ENCODE measurements around the gene SLC4A7.
A peak's percentile ranks its signal among the peaks of the same experiment; 100 is the strongest.
"Not testable (repeated sequence)": the region's sequence is repeated elsewhere in the genome, so short reads cannot be mapped to it uniquely, and the experiment has no call there.

The SLC4A7 gene

DNA sequence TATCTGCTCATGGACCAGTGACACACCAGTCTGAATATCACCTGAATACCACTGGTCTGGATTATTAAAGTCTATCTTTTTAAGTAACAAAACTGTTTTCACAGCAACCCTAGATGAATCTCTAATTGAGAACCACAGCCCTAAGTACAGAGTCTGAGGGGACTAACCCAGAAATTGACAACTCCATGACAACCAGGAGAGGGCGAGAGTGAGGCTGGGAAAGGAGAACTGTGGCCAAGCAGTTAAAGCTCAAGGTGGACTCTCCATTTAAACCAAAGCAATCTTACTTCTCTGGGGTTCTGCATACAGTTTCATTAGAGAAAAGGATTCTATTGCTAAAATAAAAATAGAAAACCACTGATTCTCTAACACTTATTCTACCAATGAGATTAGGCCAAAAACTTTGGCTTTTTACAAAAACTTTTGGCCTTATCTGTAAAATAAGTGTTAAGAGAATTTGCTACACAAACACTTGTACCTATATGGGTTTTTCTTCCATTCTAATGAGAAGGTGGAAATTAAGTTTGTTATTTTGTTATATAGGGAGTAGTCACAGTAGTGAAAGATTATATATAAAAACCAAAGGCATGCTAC, 126.4 kb downstream of the SLC4A7 start:
- peak; percentile 47 for DNase-seq

DNA sequence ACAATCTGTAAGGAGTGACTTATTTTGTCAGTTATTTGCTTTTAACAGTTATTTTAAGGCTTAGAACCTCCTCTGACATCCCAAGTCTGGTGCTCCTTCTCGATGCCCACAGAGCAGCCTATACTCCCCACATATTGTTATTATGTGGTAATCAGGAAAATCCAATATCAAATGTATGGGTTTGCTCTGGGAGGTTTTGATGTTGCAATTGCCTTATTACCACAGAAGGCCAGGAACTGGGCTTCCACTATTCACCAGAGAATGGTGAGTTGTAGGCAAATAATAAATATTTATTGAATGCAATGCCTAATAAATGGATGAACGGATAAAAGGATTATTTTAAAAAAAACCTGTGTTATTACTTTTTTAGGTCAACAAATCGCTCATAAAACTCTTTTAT, 127.2 kb downstream of the SLC4A7 start:
- no peak for DNase-seq

DNA sequence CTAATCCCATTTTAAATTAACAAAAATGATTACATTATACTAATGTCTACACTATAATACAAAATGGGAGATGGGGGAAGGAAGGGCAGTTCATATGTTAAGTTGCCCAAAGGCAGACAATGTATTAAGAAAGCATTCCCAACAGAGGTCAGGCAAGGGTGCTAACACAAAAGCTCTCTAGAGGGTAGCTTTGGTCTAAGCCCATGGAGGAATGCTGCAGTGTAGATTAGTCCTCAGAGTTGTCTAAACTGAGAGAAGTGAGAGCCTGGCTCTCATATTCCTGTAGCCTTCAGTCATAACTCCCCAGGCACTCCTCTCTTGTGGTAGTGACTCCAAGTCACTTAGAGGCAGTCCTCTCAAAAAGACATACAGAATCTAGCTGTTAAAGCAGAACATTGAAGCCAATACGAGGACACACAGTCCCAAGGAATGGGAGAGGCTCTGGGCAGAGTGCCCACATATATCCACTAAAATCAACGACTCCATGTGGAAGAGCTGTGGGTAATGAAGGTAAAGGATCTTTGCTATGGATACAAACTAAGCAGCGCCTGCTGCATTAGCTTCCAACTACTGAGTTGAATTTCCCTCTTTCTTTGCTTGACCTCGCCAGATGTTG, 129.5 kb downstream of the SLC4A7 start:
- no peak for DNase-seq

DNA sequence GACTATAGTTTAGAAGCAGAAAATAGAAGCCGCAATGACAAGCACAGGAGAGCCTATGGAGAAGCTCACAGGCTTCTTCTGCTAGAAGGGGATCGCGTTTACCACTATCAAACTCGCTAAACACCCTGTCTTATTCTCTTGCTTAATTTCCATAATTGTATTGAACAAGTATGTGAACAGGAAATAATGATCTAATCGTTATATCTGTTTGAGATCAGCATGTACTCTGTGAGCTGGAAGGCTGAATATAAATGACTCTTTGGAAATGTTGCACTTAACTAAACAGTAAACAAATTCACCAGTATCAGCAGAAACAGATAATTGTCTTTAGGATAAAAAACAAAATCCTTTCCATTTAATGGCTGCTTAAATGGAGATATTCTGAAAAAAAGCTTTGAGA, 130.0 kb downstream of the SLC4A7 start:
- DNase-seq = no peak

DNA sequence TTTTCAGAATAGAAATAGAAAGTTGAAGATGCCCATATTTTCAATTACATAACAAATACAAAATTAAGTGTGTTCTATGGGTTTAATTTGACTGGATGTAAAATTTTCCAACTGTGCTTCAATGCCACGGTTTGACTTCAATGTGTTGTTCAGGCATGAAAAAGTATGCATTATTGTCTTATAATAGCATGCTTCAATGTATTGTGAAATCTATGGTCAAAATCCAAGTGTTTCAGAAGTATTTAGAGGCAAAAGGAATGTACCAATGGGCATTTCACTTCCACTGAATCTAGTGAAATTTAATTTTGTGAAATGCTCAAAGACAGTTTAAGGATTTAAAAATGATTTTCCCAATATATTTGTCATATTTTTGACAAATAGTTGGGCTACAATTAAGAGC, 131.0 kb downstream of the SLC4A7 start:
- DNase-seq = no peak

DNA sequence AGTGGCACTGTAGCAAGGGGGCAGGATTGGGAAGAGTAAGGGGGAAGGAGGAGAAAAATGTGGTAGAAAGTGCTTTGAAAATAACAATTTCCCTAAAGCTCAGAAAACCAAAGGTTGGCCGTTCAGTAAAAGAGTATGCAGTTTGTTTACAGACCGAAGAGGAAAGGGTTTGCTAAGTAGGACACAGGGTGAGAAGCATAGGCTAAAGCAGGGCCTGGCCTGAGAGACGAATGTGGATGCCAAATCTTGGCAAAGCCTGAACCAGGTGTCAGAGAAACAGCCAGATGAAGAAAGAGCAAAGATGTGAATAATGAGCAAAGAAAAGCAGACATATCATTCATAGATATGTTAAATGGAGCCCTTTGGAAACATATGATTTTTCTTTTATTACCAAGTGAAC, 132.1 kb downstream of the SLC4A7 start:
- no peak for DNase-seq

DNA sequence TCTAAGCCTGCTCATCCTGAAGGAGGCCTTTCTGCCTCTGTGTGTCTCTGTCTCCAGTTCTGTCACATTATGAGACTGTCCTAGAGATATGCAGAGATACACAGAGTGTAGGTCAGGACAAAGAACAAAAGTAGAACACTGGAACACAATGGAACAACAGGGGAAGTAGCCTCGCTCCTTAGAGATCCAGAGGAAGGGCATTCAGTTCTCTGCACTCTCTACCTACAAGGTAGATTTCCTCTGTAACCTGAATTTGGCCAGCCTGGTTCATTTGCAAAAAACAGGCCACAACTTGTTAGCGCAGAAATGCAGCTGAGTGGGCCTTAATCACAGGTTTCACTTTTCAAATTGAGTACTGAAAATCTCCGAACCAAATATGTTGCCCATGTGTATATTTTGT, 134.4 kb downstream of the SLC4A7 start:
- no peak for DNase-seq

GRCh38 chr3:27345959-27346865, 138.0 kb downstream of the SLC4A7 start:
- no peak for DNase-seq

GRCh38 chr3:27345493-27345892, 138.7 kb downstream of the SLC4A7 start:
- peak; percentile 42 for DNase-seq

DNA sequence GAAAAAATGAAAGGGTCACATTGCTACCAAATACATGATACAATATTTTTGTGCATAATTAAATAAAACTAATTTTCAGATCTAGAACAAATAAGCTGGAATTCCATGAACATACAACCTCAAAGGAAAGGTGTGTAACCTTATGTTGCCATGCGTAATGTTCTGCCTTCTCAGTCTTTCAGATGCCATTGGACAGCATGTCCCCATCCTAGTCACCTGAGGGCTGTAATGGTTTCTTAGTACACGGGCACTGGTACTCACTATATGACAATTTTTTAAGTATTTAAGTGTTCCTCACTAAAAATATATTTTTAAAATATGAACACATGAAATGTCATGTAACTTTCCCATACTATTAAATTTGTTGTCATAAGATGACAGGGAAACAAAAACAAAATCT, 139.1 kb downstream of the SLC4A7 start:
- no peak for DNase-seq

DNA sequence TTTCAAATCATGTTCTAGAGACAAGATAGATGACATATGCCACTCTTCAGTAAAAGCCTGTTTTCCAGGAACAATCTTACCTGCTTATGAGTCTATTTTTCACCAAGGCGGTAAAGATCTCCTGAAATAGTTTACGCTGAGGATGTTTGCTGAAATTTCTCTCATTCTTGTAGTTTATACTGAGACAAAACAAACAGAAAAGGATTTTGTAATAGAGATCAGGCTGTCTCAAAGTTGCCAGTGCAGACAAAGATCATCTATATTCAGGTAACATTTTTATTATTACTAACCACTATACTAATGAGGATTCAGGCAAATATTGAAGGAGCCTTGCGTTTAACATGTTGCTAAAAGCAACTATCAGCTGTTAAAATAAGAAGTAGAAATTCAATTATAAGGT, 140.0 kb downstream of the SLC4A7 start:
- DNase-seq = no peak

- no peak for DNase-seq
These were observed 141.9 kb downstream of the SLC4A7 start for GRCh38 chr3:27342267-27342666.

DNA sequence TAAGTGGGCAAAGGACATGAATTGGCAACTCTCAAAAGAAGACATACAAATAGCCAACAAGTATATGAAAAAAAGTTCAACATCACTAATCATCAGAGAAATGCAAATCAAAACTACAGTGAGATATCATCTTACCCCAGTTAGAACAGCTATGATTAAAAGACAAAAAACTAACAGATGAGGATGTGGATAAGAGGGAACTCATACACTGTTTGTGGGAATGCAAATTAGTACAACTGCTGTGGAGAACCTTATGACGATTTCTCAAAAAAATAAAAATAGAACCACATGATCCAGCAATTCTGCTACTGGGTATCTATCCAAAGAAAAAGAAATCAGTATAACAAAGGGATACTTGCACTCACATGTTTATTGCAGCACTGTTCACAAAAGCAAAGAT, 143.7 kb downstream of the SLC4A7 start:
- DNase-seq = peak; percentile 33

DNA sequence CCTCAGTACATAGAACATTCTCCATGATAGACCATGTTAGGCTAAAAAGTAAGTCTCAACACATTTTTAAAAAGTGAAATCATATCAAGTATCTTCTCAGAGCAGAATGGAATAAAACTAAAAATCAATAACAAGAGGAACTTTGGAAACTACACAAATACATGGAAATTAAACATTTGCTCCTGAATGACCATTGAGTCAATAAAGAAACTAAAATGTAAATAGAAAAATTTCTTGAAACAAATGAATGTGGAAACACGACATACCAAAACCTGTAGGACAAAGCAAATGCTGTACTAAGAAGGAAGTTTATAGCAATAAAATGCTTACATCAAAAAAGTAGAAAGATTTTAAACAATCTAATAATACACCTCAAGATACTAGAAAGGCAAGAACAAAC, 148.6 kb downstream of the SLC4A7 start:
- no peak for DNase-seq

DNA sequence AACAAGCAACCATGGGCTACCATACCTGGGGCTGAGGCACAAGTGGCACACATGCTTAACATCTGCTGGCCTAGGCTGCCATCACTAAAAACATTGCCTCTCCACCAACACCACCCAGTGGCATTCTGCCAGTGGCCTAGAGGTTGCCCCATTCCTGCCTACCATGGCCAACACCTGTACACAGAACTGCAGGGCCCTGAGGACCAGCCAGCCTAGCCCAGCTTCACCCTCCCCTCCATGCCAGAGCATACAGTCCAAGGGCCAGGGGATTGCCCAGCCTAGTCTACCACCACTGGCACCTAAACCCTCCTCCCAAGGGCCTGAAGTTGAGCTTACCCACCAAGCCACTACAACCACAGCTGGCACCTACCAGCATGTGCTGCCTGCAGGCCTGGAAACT, 150.3 kb downstream of the SLC4A7 start:
- no peak for DNase-seq

DNA sequence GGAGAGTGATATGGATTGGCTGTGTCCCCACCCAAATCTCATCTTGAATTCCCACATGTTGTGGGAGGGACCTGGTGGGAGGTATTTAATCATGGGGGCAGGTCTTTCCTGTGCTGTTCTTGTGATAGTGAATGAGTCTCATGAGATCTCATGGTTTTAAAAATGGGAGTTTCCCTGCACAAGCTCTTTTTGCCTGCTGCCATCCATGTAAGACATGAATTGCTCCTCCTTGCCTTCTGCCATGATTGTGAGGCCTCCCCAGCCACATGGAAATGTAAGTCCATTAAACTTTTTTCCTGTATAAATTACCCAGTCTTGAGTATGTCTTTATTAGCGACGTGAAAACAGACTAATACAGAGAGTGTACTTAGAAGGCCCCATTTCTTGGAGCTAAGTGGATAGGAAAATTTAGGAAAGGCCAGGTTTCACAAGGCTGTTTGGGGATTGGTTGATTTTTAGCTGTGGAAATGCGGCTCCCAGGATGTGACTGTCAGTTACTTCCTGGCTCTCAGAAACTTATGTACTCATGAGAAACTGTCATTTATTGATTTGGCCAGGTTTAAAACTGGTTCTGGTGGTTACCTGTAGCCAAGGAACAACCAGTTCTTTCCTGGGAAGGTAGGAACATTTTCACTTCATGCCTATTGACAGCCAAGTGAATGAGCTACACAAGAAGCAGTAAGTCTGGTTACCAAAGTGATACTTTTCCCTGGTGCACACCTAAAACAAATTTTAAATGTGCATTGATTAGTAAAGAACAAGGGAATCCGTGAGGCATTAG, 155.0 kb downstream of the SLC4A7 start:
- not testable (repeated sequence) for DNase-seq

GRCh38 chr3:27326629-27327545, 157.3 kb downstream of the SLC4A7 start:
- no peak for DNase-seq

- DNase-seq = no peak
These were observed 158.0 kb downstream of the SLC4A7 start for GRCh38 chr3:27326202-27326601.

- DNase-seq = no peak
These were observed 158.8 kb downstream of the SLC4A7 start for GRCh38 chr3:27325419-27325818.

- no peak for DNase-seq
These were observed 159.5 kb downstream of the SLC4A7 start for GRCh38 chr3:27324686-27325085.

GRCh38 chr3:27323087-27323570, 161.1 kb downstream of the SLC4A7 start:
- no peak for DNase-seq

All from central memory CD4-positive, alpha-beta T cell (primary cell).